Lower leg skin (tissue), 3 donors: ENCODE data around the gene CDAN1.

Experiments used
- POLR2A ChIP-seq, 2 donors: fragments of 450-650 bp; IDR thresholded peaks; one replicate each; pipeline ENCODE4 v1.6.1; 2016 to 2017; ENCODE audit warnings: antibody characterized with exemption in 2 of 2, mild to moderate bottlenecking in 1 of 2, moderate library complexity in 1 of 2
- TF ChIP-seq, protein P1 (sequence below), 3 donors: fragments of 450-650 bp; IDR thresholded peaks; one replicate each; pipeline ENCODE4 v1.5.1; 2016; ENCODE audit warnings: antibody characterized with exemption in 3 of 3, mild to moderate bottlenecking in 3 of 3, moderate library complexity in 2 of 3

DNA sequence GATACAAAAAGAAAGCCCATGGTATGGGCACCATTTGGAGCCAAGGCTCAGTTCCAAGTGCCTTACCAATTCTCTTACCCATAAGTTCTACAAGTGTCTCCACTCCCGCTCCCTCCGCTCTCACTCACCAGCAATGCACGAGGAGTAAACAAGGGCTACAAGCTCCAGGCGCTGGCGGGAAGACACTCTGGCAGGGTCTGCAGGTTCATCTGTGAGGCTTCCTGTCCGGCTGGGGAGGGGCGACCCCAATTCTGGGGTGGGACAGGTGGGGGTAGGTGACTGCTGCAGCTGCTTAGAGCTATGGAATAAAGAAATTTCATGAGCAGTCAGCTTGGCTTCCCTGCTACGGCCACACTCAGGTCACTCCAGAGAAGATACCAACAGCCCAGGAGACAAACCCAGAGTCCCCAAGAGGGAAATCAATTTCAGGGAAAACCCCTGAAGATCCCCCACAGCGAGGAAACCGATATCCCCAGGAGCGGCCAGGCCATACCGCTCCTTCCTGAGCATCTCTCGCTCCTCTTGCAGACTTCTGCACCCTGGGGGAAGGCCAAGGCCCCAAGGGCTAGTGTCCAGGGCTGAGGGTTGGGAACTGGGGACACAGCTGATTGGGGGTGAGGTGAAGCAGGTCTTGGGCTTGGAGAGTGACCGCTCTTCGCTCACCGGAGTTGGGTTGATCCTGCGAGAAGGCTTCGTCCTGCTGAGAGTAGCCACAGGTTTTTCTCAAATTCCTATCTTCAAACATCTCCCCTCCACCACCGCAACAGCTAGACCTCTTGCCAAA is 1.4 kb downstream of the CDAN1 start:
- no peak for TF ChIP-seq POLR2A (IDR thresholded peaks at IDR 0.05)
- TF ChIP-seq, protein P1, sequence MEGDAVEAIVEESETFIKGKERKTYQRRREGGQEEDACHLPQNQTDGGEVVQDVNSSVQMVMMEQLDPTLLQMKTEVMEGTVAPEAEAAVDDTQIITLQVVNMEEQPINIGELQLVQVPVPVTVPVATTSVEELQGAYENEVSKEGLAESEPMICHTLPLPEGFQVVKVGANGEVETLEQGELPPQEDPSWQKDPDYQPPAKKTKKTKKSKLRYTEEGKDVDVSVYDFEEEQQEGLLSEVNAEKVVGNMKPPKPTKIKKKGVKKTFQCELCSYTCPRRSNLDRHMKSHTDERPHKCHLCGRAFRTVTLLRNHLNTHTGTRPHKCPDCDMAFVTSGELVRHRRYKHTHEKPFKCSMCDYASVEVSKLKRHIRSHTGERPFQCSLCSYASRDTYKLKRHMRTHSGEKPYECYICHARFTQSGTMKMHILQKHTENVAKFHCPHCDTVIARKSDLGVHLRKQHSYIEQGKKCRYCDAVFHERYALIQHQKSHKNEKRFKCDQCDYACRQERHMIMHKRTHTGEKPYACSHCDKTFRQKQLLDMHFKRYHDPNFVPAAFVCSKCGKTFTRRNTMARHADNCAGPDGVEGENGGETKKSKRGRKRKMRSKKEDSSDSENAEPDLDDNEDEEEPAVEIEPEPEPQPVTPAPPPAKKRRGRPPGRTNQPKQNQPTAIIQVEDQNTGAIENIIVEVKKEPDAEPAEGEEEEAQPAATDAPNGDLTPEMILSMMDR (IDR thresholded peaks at IDR 0.05), result no peak
